Ishikawa (cell line): ENCODE data around the gene FGF2.

ENCODE experiments used
- CEBPB ChIP-seq: IDR thresholded peaks from 2 replicates; pipeline ENCODE4 v1.6.1; 2012
- FOXM1 ChIP-seq: IDR thresholded peaks from 2 replicates; pipeline ENCODE4 v1.6.1; 2012; ENCODE audit warnings: low read depth, borderline replicate concordance

DNA sequence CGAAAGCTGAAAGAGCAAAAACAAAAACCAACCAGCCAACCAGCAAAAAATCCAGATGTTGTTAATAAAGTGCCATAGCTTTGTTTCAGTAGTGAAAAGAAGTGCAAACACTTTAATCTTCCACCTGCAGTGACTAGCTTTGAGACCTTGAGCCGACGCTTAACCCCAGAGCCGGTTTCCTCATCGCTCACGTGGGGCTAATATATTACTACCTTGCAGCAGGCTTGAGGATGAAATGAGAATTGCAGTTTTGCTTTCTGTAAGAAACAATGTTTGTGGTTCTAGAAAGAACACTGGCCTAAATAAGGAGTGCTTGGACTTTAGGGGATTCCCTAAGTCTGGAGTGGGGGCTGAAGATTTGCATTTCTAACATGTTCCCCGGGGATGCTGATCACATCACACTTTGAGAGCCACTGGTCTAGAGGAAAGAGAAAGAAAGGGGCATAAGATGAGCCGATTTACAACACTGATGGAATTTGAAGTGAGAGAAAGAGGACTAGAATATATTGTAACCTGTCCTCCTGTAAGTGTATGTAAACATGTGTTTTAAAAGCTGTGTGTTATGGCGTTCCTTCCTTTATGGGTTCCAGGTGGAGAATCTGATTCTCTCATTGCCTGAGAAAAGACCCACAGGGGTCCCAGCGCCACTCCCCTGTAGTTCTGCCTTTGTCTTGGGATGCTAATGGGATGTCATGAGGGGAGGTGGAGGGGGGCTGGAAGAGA, 1.4 kb downstream of the FGF2 start:
- TF ChIP-seq CEBPB: no peak
- TF ChIP-seq FOXM1: no peak
